Tibial nerve (tissue), 4 donors: ENCODE results near the gene ACBD7. TPM values are rescaled to one million over a fixed set of nuclear protein-coding genes. Genes with fewer than 3 reads are reported as not detected.
A peak's percentile ranks its signal among the peaks of the same experiment; 100 is the strongest.

Experiments used
- DNase-seq, 2 donors: peaks; one replicate each; pipeline ENCODE4 v3.0.0-alpha.2; 2019; ENCODE audit warnings: low spot score in 2 of 2
- H3K27ac ChIP-seq, 4 donors: fragments of 200-600 bp; sonication (generic) in 3 of 4; one replicate each; pipeline ENCODE4 v1.5.1; 2017 to 2019; ENCODE audit warnings: mild to moderate bottlenecking in 1 of 4
- H3K27me3 ChIP-seq, 2 donors: fragments of 200-600 bp; sonication (generic) in 1 of 2; one replicate each; pipeline versions ENCODE4 v1.5.1 to v1.6.0; 2017 to 2019
- H3K36me3 ChIP-seq, 3 donors: fragments of 200-600 bp; sonication (generic); one replicate each; pipeline ENCODE4 v1.5.1; 2018 to 2019
- H3K4me1 ChIP-seq, 4 donors: fragments of 200-600 bp; sonication (generic) in 3 of 4; one replicate each; pipeline ENCODE4 v1.5.1; 2017 to 2019
- H3K4me3 ChIP-seq, 4 donors: fragments of 200-600 bp; sonication (generic) in 3 of 4; one replicate each; pipeline ENCODE4 v1.5.1; 2017 to 2019; ENCODE audit warnings: mild to moderate bottlenecking in 1 of 4, moderate library complexity in 1 of 4
- H3K9me3 ChIP-seq, 4 donors: fragments of 200-600 bp; sonication (generic) in 3 of 4; one replicate each; pipeline ENCODE4 v1.5.1; 2017 to 2019
- CTCF ChIP-seq, 5 experiments: fragments of 200-600 bp in 3 of 5; fragments of 450-650 bp in 2 of 5; sonication (generic) in 3 of 5; IDR thresholded peaks; one replicate each; pipeline ENCODE4 v1.5.1; 2016 to 2019; ENCODE audit warnings: antibody characterized with exemption in 5 of 5, mild to moderate bottlenecking in 3 of 5, moderate library complexity in 2 of 5
- EP300 ChIP-seq, 2 donors: sonication (generic); formaldehyde crosslinking; IDR thresholded peaks; one replicate each; pipeline ENCODE4 v1.6.1; 2017; ENCODE audit warnings: antibody characterized with exemption in 2 of 2, mild to moderate bottlenecking in 1 of 2
- POLR2A ChIP-seq, 2 donors: fragments of 450-650 bp; IDR thresholded peaks; one replicate each; pipeline ENCODE4 v1.6.1; 2017; ENCODE audit warnings: antibody characterized with exemption in 2 of 2, mild to moderate bottlenecking in 2 of 2, moderate library complexity in 2 of 2
- WGBS, 2 donors: methylation state at CpG; one replicate each; pipeline ENCODE4 v1.1.5; 2018; 5-methylcytosine and 5-hydroxymethylcytosine counted together
- total RNA-seq, 4 donors: library from RNA; depleted of rRNA; stranded (reverse); fragments of >200 nt; gene quantifications; one replicate each; pipeline ENCODE4 v1.1.0, GENCODE V29; 2016

The ACBD7 gene
- total RNA-seq, 4 donors from 2014 or later, result 1.5 to 12.0 (median 7.4) TPM

GRCh38 chr10:15045380-15045779, 43.2 kb downstream of the ACBD7 start:
- Histone ChIP-seq H3K4me3 (no peak overlapping the region), H3K9me3 (peaks cover 0 to 6% (median 0%) of the 10 kb centered on the region in 4 donors), H3K4me1 (peaks cover 0 to 15% (median 2%) of the 10 kb centered on the region in 4 donors), H3K27me3 (no peaks in the 10 kb centered on the region), H3K36me3 (no peaks in the 10 kb centered on the region), H3K27ac (peak overlapping the region in 2 of 4 donors; percentile 55 to 72)
- TF ChIP-seq POLR2A (IDR thresholded peaks at IDR 0.05) (no peak), EP300 (IDR thresholded peaks at IDR 0.05) (no peak), CTCF (IDR thresholded peaks at IDR 0.05) (no peak)
- DNase-seq, result no peak
- 74 to 81% methylated on average over 1 of the region's 1 CpG for WGBS, 2 donors

- H3K27ac ChIP-seq, result no peak within 1 kb of the TSS
- peaks cover 0 to 15% (median 2%) of the 10 kb centered on the region in 4 donors for H3K4me1 ChIP-seq
- H3K4me3 ChIP-seq, result no peak within 1 kb of the TSS
- WGBS, 2 donors, result 52 to 100% methylated on average over 1 of the region's 1 CpG
- no peaks in the 10 kb centered on the region for H3K36me3 ChIP-seq
- no peak for DNase-seq
- peaks cover 0 to 6% (median 0%) of the 10 kb centered on the region in 4 donors for H3K9me3 ChIP-seq
- H3K27me3 ChIP-seq, result no peaks in the 10 kb centered on the region
- TF ChIP-seq CTCF (IDR thresholded peaks at IDR 0.05) (no peak), EP300 (IDR thresholded peaks at IDR 0.05) (no peak), POLR2A (IDR thresholded peaks at IDR 0.05) (no peak)
Measured at GRCh38 chr10:15043674-15044073, 44.9 kb downstream of the ACBD7 start, which contains the start of gene OLAH. TSS of gene OLAH (plus strand) at chr10:15043943. CDS start at chr10:15047289, 3,346 bp downstream.

- no peak for DNase-seq
- no peaks in the 10 kb centered on the region for H3K4me1 ChIP-seq
- H3K27me3 ChIP-seq, result no peaks in the 10 kb centered on the region
- no peaks in the 10 kb centered on the region for H3K36me3 ChIP-seq
- TF ChIP-seq EP300 (IDR thresholded peaks at IDR 0.05) (no peak), POLR2A (IDR thresholded peaks at IDR 0.05) (no peak), CTCF (IDR thresholded peaks at IDR 0.05) (no peak)
- H3K27ac ChIP-seq, result no peak overlapping the region
- whole genome bisulfite sequencing, 2 donors, result 80 to 85% methylated on average over 10 of the region's 10 CpGs
- peaks cover 0 to 4% (median 0%) of the 10 kb centered on the region in 4 donors for H3K9me3 ChIP-seq
- no peak overlapping the region for H3K4me3 ChIP-seq
Measured at GRCh38 chr10:15038416-15038815, 50.2 kb downstream of the ACBD7 start.

- no peak for TF ChIP-seq CTCF (IDR thresholded peaks at IDR 0.05)
- TF ChIP-seq EP300 (IDR thresholded peaks at IDR 0.05), result no peak
- no peak for TF ChIP-seq POLR2A (IDR thresholded peaks at IDR 0.05)
- no peak for DNase-seq
- Histone ChIP-seq H3K27me3 (no peaks in the 10 kb centered on the region), H3K27ac (no peak overlapping the region), H3K4me1 (no peaks in the 10 kb centered on the region), H3K4me3 (no peak overlapping the region), H3K36me3 (no peaks in the 10 kb centered on the region), H3K9me3 (no peaks in the 10 kb centered on the region)
- 48 to 60% methylated on average over 3 to 4 of the region's 4 CpGs for WGBS, 2 donors
Measured at GRCh38 chr10:15037691-15038090, 50.9 kb downstream of the ACBD7 start.

- Histone ChIP-seq H3K27ac (no peak overlapping the region), H3K36me3 (no peaks in the 10 kb centered on the region), H3K4me3 (no peak overlapping the region), H3K4me1 (no peaks in the 10 kb centered on the region), H3K27me3 (no peaks in the 10 kb centered on the region), H3K9me3 (no peaks in the 10 kb centered on the region)
- 71 to 73% methylated on average over 18 of the region's 18 CpGs for WGBS, 2 donors
- DNase-seq, result peak in 1 of 2 donors; percentile 20
- no peak for TF ChIP-seq EP300 (IDR thresholded peaks at IDR 0.05)
- no peak for TF ChIP-seq POLR2A (IDR thresholded peaks at IDR 0.05)
- TF ChIP-seq CTCF (IDR thresholded peaks at IDR 0.05), result no peak
Measured at GRCh38 chr10:15035385-15036301, 52.9 kb downstream of the ACBD7 start.
